ENCODE measurements around the gene MYL3.

MYL3 gene

GRCh38 chr3:46864061-46864881 is 1.0 kb upstream of the MYL3 start:
- no peak for DNase-seq

GRCh38 chr3:46862369-46863025 is 747 bp downstream of the MYL3 start:
- DNase-seq: no peak

- no peak for DNase-seq
These were observed 1.5 kb downstream of the MYL3 start for GRCh38 chr3:46861605-46862368.

- DNase-seq: no peak
These were observed 2.2 kb downstream of the MYL3 start for GRCh38 chr3:46860810-46861604.

GRCh38 chr3:46860017-46860809 is 3.0 kb downstream of the MYL3 start:
- no peak for DNase-seq

GRCh38 chr3:46859001-46859710 is 4.1 kb downstream of the MYL3 start:
- DNase-seq: no peak

- no peak for DNase-seq
These were observed 4.8 kb downstream of the MYL3 start for GRCh38 chr3:46858456-46858855.

- DNase-seq: no peak
These were observed 5.5 kb downstream of the MYL3 start for GRCh38 chr3:46857485-46858341.

- no peak for DNase-seq
These were observed 6.4 kb downstream of the MYL3 start for GRCh38 chr3:46856576-46857471.

- DNase-seq: no peak
These were observed 8.7 kb downstream of the MYL3 start for GRCh38 chr3:46854555-46854991.

- DNase-seq: no peak
These were observed 9.5 kb downstream of the MYL3 start for GRCh38 chr3:46853441-46854415.

GRCh38 chr3:46852839-46853355 is 10.3 kb downstream of the MYL3 start:
- DNase-seq: no peak

GRCh38 chr3:46852334-46852720 is 10.9 kb downstream of the MYL3 start:
- no peak for DNase-seq

GRCh38 chr3:46851364-46852333 is 11.6 kb downstream of the MYL3 start:
- no peak for DNase-seq

GRCh38 chr3:46850468-46850779 is 12.8 kb downstream of the MYL3 start:
- DNase-seq: no peak

GRCh38 chr3:46849686-46850467 is 13.4 kb downstream of the MYL3 start:
- DNase-seq: no peak
